HUES64 (cell line): ENCODE results near the gene ORM2.
"Not testable (repeated sequence)": the region's sequence is repeated elsewhere in the genome, so short reads cannot be mapped to it uniquely, and the experiment has no call there.

ENCODE experiments used
- H3K27ac ChIP-seq: 2 replicates; pipeline ENCODE4 v1.7.0; 2013; ENCODE audit warnings: low read depth, low read length, inconsistent platforms
- H3K27me3 ChIP-seq: 2 replicates; pipeline ENCODE4 v1.6.1; 2013; ENCODE audit warnings: mild to moderate bottlenecking, low read length; ENCODE audit not compliant: insufficient read depth
- H3K36me3 ChIP-seq: 2 replicates; pipeline ENCODE4 v1.6.1; 2013; ENCODE audit warnings: mild to moderate bottlenecking, low read length; ENCODE audit not compliant: insufficient read depth
- H3K4me1 ChIP-seq: 2 replicates; pipeline ENCODE4 v1.6.1; 2013; ENCODE audit warnings: mild to moderate bottlenecking, low read length, moderate library complexity; ENCODE audit not compliant: insufficient read depth
- H3K4me3 ChIP-seq: 2 replicates; pipeline ENCODE4 v1.5.1; 2013; ENCODE audit warnings: mild to moderate bottlenecking, low read length, moderate library complexity
- H3K9ac ChIP-seq: 2 replicates; pipeline ENCODE4 v1.6.1; 2013; ENCODE audit warnings: mild to moderate bottlenecking, low read depth, low read length
- H3K9me3 ChIP-seq: 2 replicates; pipeline ENCODE4 v1.6.1; 2013; ENCODE audit warnings: low read depth, low read length; ENCODE audit not compliant: insufficient read depth
- WGBS: fragments of 150-250, 120-280 bp; methylation state at CpG from one replicate; pipeline ENCODE4 v1.1.7; 2013; ENCODE audit warnings: missing lambda C conversion rate; 5-methylcytosine and 5-hydroxymethylcytosine counted together

Gene ORM2

GRCh38 chr9:114316605-114317230, 13.0 kb upstream of the ORM2 start:
- Histone ChIP-seq H3K27me3 (no peaks in the 10 kb centered on the region), H3K9ac (no peak overlapping the region)
- 87% methylated on average over 8 of the region's 10 CpGs for WGBS

GRCh38 chr9:114317665-114318357, 11.9 kb upstream of the ORM2 start:
- Histone ChIP-seq H3K9ac (no peak overlapping the region), H3K4me1 (no peaks in the 10 kb centered on the region), H3K4me3 (no peak overlapping the region), H3K9me3 (no peaks in the 10 kb centered on the region), H3K27ac (no peak overlapping the region), H3K36me3 (no peaks in the 10 kb centered on the region), H3K27me3 (no peaks in the 10 kb centered on the region)
- WGBS = 91% methylated on average over 8 of the region's 8 CpGs

More at GRCh38 chr9:114316605-114317230, 13.0 kb upstream of the ORM2 start:
- Histone ChIP-seq H3K36me3 (no peaks in the 10 kb centered on the region), H3K4me1 (no peaks in the 10 kb centered on the region), H3K9me3 (no peaks in the 10 kb centered on the region), H3K4me3 (no peak overlapping the region), H3K27ac (no peak overlapping the region)

- no peak overlapping the region for H3K4me3 ChIP-seq
- H3K9me3 ChIP-seq = no peaks in the 10 kb centered on the region
- H3K36me3 ChIP-seq = no peaks in the 10 kb centered on the region
- no peak overlapping the region for H3K9ac ChIP-seq
- WGBS = 90% methylated on average over 8 of the region's 8 CpGs
- H3K27ac ChIP-seq = no peak overlapping the region
- no peaks in the 10 kb centered on the region for H3K27me3 ChIP-seq
- no peaks in the 10 kb centered on the region for H3K4me1 ChIP-seq
These were observed 11.3 kb upstream of the ORM2 start for GRCh38 chr9:114318416-114318815.

- WGBS = 86% methylated on average over 3 of the region's 3 CpGs
- H3K27ac ChIP-seq = no peak overlapping the region
These were observed 10.5 kb upstream of the ORM2 start for GRCh38 chr9:114319147-114319546.

GRCh38 chr9:114320710-114321109, 9.0 kb upstream of the ORM2 start:
- H3K9ac ChIP-seq, H3K4me1 ChIP-seq: not testable (repeated sequence)
- 95% methylated on average over 7 of the region's 7 CpGs for WGBS

More at GRCh38 chr9:114319147-114319546, 10.5 kb upstream of the ORM2 start:
- Histone ChIP-seq H3K36me3 (no peaks in the 10 kb centered on the region), H3K9ac (no peak overlapping the region), H3K9me3 (no peaks in the 10 kb centered on the region), H3K4me3 (no peak overlapping the region), H3K4me1 (no peaks in the 10 kb centered on the region), H3K27me3 (no peaks in the 10 kb centered on the region)

GRCh38 chr9:114321759-114322158, 7.9 kb upstream of the ORM2 start:
- Histone ChIP-seq H3K36me3 (no peaks in the 10 kb centered on the region), H3K4me3 (no peak overlapping the region), H3K27ac (no peak overlapping the region), H3K27me3 (no peaks in the 10 kb centered on the region), H3K9ac (no peak overlapping the region), H3K4me1 (no peaks in the 10 kb centered on the region), H3K9me3 (no peaks in the 10 kb centered on the region)
- 91% methylated on average over 8 of the region's 8 CpGs for WGBS

More at GRCh38 chr9:114320710-114321109, 9.0 kb upstream of the ORM2 start:
- H3K27me3 ChIP-seq, H3K4me3 ChIP-seq, H3K9me3 ChIP-seq, H3K36me3 ChIP-seq, H3K27ac ChIP-seq: not testable (repeated sequence)

GRCh38 chr9:114322160-114322818, 7.4 kb upstream of the ORM2 start:
- H3K4me3 ChIP-seq, H3K27me3 ChIP-seq, H3K9me3 ChIP-seq, H3K27ac ChIP-seq, H3K4me1 ChIP-seq, H3K9ac ChIP-seq, H3K36me3 ChIP-seq: not testable (repeated sequence)
- 90% methylated on average over 9 of the region's 12 CpGs for WGBS

- H3K9me3 ChIP-seq, H3K9ac ChIP-seq, H3K27me3 ChIP-seq, H3K36me3 ChIP-seq, H3K4me3 ChIP-seq, H3K27ac ChIP-seq, H3K4me1 ChIP-seq: not testable (repeated sequence)
- WGBS = 65% methylated on average over 4 of the region's 15 CpGs
These were observed 6.7 kb upstream of the ORM2 start, which contains the start of gene ORM1 for GRCh38 chr9:114322831-114323531. Gene ORM1 (plus strand): TSS chr9:114323098. CDS start chr9:114323134, 36 bp downstream.

GRCh38 chr9:114323849-114324248, 5.8 kb upstream of the ORM2 start:
- H3K4me3 ChIP-seq, H3K4me1 ChIP-seq, H3K9me3 ChIP-seq, H3K9ac ChIP-seq, H3K36me3 ChIP-seq, H3K27ac ChIP-seq, H3K27me3 ChIP-seq: not testable (repeated sequence)
- WGBS = 94% methylated on average over 5 of the region's 6 CpGs

GRCh38 chr9:114324492-114324891, 5.2 kb upstream of the ORM2 start:
- 94% methylated on average over 6 of the region's 8 CpGs for WGBS
- H3K4me3 ChIP-seq = no peak overlapping the region

GRCh38 chr9:114324965-114325364, 4.7 kb upstream of the ORM2 start:
- not testable (repeated sequence) for H3K9me3 ChIP-seq, H3K27ac ChIP-seq, H3K36me3 ChIP-seq, H3K9ac ChIP-seq, H3K4me1 ChIP-seq, H3K27me3 ChIP-seq, H3K4me3 ChIP-seq
- WGBS = 88% methylated on average over 7 of the region's 9 CpGs

More at GRCh38 chr9:114324492-114324891, 5.2 kb upstream of the ORM2 start:
- no peaks in the 10 kb centered on the region for H3K27me3 ChIP-seq
- H3K27ac ChIP-seq = no peak overlapping the region
- H3K4me1 ChIP-seq = no peaks in the 10 kb centered on the region
- H3K9me3 ChIP-seq = no peaks in the 10 kb centered on the region
- H3K36me3 ChIP-seq = no peaks in the 10 kb centered on the region
- H3K9ac ChIP-seq = no peak overlapping the region
